Stimulated activated CD4-positive, alpha-beta T cell treated with anti-CD3 and anti-CD28 coated beads, Interleukin-2, amount 100 ng/mL, for 24 hours (primary cell): Measurements from ENCODE around the gene MYEOV.

Experiments
- DNase-seq, 2 donors: peaks; one replicate each; pipeline ENCODE4 v3.0.0-alpha.2; 2020

The MYEOV gene

DNA sequence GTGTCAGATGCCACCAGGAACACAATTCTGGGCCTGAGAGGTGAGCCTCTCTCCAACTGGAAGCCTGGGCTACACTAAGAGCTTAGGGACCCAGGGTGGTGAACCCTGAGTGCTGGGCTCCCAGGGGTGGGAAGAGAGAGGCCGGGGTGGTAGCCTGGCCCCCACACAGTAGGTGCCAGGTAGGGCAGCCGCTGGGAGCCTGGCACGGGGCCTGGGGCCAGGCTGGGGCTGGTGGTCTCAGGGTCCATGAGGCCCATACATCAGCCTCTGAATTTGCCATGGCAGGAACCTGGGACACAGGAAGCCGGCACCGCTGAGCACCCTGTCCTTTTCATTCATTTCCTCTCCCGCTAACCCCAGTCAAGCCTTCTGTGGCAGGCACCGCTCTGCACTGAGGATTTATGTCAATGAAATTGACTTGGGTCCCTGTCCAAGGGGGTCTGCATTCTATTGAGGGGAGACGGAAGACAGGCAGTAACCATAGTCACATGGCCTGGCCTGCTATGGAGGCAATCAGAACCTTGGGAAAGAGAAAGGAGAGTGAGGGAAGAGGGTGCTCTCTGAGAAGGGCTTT is 8.6 kb downstream of the MYEOV start:
- DNase-seq: no peak

DNA sequence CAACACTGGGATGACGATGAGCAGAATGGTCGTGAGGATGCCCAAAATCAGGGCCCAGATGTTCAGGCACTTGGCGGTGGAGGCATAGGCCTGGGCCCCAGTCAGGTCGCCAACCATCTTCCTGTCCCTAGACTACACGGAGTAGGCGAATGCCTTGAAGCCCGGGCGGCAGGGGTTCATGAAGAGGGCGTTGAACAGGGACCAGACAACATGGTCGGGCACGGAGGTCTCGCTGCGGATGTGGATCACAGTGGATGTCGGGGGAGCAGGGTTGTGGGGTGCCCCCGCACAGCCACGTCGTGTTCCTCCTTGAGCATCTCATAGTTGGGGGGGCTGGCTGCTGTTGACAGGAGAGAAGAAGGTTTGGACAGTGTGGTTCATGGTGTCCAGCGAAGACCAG is 9.5 kb downstream of the MYEOV start:
- DNase-seq: no peak

DNA sequence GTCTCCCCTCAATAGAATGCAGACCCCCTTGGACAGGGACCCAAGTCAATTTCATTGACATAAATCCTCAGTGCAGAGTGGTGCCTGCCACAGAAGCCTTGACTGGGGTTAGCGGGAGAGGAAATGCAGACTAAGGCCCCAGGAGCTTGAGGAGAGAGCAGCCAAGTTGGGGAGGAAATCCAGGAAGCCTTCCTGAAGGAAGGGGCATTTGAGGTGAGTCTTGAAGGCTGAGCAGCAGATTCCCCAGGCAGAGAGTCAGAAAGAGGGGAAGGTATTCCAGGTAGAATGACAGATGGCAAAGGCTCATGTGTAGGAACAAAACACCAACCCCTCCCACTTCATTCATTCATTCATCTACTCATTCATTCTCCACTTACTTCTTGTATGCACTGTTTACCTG is 10.3 kb downstream of the MYEOV start:
- no peak for DNase-seq

DNA sequence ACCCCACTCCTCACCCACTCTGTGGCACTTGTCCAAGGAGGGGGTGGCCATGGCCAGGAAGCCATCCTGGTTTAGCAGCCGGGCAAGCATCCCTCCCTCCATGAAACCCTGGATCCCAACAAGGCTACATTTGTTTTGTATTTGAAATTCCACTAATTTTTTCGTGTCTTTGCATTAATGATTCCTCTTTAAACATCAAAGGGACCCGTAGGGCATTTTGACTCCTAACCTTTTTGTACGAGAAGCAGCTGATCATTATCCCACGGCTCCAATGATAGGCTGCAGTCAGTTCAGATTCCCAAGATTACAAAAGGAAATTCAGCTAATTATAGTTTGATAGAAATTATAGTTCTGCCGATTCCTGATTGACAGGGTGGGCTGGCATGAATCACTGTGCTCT is 10.7 kb downstream of the MYEOV start:
- no peak for DNase-seq

DNA sequence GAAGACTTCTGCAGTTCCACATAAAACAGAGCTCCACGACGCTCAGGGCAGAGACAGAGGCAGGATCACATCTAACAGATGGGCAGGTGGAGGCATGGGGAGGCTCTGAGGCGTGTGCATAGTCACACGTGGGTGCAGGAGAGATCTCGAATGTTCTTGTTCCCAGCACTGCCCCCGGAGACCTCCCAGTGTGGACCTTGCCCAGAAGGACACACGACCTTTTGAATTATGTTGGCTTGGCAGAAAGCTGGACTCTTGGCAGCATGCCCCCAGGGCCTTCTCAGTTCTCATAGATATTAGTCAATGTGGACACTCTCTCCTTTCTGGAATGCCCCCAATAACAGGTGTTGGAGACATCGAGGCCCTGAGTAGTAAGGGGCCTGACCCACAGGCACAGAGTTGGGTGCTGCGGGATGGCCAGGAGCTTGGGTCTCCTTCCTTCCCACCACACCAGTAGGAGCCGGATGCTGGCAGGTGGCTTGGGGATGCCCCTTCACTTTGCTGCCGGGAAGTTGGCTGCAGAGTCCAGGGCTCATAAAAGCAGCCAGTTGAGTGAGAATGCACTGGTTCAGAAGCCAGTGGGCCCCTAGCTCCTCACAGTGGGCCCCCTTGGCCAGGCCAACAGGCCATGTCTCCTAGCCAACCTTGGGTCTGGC is 12.1 kb downstream of the MYEOV start:
- no peak for DNase-seq

DNA sequence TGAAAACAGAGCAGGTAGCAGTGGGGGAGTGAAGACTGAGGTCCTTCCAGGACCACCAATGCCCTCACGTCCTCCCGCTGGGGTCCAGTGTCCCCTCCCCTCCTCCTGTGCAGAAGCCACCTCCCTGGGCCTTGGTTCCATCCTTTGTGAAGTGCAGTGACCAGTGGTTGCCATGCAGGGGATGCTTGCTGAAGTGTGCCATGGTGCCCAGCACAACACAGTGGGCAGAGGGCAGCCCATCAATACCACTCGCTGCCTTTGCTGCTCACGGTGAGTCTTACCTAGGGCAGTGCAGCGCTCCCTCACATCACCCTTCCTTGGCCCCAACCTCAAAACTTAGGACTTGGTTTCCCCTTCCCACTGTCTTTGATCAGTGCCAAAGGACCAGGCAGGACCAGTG is 12.9 kb downstream of the MYEOV start:
- no peak for DNase-seq

DNA sequence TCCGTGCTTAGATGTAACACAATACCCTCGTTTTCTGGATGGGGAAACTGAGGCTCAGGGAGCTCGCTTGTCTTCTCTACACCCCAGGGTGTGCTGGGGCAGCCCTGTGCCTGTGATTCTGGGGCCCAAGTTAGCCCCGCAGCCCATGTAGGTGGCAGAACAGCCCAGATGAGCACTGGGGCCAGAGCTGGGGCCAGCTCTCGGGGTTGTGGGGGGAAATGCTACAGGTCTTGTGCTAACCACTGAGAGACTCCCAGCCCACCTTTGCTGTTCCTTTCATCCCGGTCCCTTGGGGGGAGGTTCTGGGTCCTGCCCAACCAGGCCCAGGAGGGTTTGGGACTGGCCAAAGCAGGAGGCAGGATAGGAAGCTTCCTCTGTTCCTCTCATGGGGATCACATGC is 13.5 kb downstream of the MYEOV start:
- no peak for DNase-seq

DNA sequence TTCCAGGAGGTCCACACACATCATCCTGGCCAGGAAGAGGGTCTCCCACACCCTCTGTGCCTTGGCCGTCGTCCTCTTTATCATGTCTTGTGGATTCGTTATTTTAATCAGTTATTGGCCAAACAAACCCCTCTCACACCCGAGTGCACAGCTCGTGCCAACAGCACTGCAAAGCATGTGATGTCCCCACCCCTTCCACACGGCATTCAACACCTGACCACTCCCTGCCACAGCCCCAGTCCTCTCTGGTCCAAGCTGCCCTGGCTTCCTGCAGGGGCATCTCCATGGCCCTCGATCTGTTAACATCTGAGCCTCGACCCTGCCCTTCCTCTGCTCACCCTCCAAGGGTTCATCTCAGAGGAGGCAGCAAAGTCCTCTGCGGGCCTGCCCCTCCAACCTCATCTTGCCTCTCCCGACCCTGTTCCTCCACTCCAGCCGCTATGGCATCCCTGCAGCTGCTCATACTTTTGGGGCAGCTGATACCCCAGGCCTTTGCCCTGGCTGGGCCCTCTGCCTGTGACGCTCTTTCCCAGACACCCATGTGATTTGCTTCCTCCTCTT is 14.0 kb downstream of the MYEOV start:
- DNase-seq: no peak

DNA sequence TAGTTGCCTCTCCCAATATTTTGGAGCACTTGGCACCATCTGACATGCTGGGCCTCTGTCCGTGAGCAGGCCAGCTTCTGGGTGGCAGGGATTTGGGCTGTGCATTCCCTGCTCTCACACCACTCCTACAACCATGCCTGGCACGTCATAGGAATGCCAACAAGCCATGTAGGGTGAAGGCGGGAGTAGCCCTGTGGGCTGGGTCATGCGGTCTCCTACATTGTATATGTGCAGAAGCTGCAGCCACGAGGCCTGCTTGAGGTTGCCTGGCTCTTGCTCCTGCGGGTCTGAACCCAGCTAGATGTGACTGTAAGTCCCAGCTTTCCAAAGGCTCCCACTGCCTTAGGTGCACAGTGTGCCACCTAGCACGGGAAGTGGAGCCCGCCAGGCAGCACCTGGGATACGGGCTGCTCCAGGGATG is 14.5 kb downstream of the MYEOV start:
- no peak for DNase-seq

DNA sequence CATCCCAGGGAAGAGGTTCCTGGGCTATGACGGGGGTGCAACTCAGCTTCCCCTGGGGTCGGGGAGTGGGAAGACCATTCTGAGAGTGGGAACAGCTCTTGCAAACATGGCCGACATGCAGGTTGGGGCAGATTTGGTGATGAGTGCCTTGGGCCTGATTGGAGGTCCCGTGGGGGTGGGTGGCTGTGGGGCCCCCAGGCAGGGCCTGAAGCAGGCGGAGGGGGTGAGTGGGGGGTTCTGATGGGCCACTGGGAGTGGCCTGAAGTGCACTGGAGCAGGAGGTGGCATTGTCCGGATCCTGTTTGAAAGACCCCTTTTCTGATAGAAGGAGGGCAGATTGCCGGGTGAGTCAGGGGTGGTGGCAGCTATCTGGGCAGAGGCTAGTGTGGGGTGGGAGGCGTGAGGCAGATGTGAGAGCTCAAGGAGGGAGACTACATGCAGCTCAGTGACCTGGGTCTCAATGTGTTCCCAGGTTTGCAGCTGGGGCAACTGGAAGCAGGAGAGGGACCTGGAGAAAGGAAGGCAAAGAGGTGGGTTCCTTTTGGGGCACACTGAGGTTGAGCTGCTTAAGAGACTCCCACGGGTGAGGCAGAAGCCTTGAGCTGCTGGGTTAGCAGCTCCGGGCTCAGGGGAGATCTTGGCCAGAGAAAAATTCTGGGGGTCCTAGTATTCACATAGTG is 15.1 kb downstream of the MYEOV start:
- DNase-seq: no peak

DNA sequence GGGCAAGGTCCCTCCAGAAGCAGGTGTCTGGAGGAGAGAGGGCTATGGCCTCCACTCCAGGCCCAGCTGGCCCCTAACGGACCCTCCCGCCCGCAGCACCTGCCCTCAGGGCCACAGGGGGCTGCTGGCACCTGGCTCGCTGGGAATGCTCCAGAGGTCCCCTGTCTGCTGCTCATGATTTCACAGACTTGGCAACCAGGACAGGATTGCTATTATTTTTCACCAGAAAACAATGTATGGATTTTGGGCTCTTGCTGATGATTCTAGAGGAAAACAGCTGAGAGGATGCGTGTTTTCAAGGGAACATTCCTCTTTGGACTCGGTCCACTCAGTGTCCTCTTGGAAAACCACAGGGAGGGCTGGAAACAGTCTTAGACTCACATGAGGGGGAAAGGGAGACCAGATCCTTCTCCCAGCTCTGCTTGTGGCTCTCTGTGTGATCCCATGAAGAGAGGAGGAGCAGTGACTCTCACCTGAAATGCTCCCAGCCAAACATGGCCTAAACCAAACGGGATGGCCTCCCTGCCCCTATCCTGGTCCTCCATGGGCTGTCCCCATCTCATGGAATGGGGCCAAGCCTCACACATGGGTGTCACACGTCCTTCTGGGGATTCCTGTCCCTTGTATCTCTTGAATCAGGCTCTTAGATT is 15.8 kb downstream of the MYEOV start:
- DNase-seq: no peak

DNA sequence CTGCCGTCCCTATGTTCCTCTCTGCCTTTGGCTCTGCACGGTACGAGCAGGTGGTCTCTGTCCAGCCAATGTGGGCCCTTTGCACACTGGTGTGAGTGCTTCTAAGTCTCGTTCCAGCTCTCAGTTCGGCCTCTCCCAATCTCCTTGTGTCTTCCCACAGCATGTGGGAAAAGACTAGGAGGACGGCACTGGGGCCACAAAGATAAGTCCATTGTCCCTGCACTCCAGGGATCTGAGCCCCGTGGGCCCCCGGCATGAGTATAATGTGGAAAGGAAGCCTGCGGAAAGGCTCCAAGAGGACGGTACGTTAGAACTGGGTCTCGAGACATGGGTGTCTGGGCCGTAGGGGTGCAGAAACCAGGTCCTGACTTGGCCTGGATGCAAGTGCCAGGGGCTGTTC is 16.4 kb downstream of the MYEOV start:
- DNase-seq: no peak

DNA sequence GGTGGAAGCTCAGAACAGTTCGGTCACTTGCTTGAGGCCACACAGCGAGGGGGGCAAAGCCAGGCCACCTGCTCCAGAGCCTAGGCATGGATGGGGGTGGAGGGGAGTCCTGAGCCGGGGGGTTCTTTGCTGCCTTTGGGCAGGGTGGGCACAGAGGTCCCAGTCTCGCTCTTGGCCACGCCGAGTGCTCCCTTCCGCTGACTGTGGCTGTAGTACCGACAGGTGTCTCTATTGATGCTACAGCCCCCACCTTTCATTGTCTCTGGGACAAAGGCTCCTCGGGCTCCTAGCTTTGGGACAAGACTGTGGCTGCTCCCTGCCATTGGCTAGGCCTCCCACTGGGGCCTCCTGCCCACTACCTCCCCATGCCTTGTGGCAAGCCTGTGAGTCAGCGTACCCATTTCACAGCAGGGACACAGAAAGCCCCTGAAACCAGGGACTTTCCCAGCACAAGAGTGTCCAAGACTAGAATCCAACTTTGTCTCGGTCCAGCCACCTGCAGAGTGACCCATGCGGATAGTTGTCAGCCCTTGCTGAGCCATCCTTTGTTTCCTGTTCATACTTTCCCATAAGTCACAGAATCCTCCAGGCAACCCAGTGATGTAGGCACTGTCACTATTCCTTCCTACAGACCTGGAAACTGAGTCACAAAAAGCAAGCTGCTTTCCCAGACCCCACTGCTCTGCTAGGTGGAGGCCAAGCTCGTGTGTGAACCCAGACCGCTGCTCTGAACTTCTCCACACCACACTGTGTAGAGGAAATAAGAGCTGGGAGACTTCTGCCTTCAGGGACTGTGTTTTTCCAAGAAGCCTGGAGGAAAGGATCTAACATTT is 17.2 kb downstream of the MYEOV start:
- peak; percentile 38 to 51 for DNase-seq

DNA sequence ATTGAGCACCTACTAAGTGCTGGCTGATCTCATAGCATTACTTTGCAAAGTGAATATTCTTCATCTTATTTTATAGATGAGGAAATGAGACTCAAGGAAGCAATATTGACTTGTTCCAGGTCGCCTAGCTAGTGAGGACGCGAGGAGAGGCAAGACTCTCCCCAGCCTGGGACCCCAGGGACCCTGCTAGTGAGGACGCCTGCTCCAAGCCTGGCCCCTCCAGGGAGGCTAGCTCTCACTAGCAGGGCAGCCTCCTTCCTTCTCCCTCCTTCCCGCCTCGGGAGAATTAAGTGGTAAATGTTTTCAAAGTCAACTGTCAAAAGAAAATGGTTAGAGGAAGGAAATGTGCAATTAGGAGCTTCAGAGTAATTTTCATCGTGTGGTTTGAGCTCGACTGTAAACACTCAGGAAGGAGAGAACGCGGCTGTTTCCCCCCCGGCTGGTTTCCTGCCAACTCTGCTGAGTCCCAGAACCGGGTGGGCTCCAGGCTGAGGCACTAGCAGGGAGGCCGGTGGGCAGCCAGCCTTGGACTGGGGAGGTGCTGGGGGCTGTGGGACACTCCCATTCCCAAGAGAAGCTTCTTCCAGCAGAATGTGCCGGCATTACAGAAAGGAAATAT is 17.9 kb downstream of the MYEOV start:
- DNase-seq: no peak

DNA sequence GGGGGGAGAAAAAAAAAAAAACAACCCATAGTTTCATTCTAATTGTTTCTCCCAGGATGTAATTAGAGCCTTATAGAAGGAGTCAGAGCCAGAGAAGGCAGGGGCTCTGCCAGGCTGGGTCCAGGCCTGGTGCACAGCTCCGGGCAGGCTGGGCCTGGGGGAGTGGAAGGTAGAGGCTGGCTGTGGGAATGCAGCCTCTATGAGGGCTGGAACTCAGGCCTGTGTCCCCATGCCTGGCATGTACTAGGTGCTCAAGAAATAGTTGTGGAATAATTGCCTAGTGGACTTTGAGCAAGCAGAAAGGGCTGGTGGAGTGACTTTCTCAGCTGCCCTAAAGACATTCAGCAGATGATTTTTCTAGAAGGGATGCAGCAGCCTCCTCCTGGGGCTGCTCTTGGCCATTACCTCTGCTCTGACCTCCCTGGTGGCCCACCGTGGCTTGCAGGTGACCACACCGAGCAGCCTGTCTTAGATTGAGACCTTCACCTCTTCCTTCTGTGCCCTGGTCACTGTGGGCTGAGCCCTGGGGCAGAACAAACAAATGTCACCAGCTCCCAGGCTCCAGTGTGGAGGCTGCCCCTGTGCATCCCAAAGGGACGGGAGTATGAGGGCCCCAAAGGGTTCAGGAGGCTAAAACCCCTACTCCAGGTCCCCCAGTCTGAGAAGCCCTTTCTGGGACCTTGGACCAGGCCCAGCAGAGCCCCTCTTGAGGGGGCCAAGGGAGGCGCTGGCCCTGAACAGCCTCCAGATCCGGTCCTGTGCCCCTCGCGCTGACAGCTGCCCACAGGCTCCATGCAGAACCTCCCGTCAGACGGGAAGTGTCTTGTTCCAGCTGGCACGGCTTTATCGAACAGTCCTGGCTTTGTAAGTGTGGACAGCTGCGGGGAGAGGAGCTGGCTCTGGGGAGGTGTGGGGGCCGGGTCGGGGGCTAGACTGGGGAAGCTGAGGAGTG is 18.8 kb downstream of the MYEOV start:
- no peak for DNase-seq

DNA sequence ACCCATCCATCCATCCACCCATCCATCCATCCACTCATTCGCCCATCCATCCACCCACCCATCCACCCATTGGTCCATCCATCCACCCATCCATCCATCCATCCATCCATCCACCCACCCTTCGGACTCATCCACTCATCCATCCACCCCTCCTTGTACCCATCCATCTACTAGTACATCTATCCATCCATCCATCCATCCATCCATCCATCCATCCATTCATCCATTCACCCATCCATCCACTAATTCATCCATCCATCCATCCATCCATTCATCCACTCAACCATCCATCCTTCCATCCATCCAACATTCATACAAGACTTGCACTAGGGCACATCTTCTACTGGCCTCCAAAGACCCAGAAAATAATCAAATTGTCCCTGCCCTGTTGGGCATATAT is 20.0 kb downstream of the MYEOV start:
- DNase-seq: no peak

DNA sequence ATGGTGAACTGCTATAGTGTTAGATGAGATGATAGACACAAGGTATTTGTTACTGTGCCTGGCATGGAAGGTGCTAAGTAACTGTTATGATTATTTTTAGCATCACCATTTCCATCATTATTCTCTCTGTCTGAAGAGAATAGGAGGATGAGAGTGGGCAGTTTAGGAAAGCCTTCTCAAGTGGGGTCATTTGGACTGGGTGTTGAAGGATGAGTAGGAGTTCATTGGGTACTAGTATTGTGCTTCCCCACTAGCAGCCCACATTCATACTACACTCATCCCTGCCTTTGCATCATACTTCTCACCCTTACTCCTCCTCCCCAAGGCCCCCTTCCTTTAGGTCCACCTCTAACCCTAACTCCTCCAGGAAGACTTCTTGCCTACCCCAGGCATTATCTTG is 20.6 kb downstream of the MYEOV start:
- no peak for DNase-seq

DNA sequence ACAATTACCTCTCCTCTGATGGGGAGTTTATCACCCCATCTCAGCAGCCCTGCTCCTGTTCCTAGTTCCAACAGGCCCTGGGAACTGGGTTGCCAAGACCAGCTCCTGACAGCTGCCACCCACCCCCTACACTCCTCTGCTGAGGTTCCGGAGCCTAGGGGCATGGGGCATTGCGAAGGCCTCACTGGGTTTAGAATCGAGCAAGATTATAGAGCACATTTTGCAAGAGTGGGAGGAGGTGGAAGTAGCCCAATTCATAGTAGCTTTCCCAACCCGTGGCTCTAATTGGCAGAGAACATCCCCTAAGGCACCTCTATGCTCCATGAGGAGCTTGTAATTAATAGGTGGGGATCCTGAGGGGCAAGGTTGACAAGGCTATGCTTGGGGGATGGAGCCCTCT is 23.0 kb downstream of the MYEOV start:
- DNase-seq: no peak

DNA sequence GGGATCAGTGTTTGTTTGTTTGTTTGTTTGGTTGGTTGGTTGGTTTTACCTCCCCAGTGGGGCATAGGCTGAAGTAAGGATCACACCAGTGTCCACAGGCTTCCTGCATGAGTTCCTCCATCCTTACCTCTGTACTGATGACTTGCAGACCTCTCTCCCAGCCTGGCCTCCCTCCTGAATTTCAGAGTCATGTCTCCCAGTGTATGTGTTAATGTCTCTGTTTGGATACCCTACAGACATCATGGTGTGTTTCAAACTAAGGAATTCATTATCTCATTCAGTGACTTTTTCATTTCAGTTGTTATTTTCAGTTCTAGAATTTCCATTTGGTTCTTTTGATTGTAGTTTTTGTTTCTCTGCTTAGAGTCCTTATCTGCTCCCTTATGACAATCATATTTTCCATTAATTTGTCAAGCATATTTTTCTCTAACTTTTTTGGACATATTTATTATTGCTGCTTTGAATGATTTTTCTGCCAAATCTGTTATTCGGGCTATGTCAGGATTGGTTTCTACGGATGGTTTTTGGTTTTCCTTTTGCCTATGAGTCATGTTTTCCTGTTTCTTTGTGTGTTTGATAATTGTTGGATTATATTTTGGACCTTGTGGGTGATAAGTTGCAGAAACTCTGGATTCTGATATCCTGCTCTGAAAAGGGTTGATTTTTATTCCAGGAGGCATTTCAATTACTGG is 23.6 kb downstream of the MYEOV start:
- DNase-seq: no peak

DNA sequence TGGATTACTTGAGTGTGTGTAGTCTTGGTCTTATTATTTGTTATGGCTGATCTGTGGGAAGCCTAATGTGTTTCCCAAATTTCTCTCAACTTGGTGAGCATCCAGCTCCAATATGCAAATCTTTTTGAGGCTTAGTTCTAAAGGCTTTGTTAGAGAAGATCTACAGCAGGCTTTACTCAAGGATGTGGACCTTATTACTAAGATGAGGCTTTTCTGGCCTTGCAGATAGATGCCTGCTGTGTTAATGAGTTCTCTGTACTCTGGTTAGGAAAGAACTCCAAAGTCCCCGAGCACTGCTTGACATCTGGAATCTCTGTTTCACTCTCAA is 24.1 kb downstream of the MYEOV start:
- DNase-seq: no peak
